Heart left ventricle (tissue), 13 donors: ENCODE results near the gene TDRD5.

Experiments
- POLR2A ChIP-seq, 2 donors: fragments of 450-650 bp; IDR thresholded peaks; one replicate each; pipeline ENCODE4 v1.6.1; 2017; ENCODE audit warnings: antibody characterized with exemption in 2 of 2, mild to moderate bottlenecking in 2 of 2, moderate library complexity in 2 of 2
- TF ChIP-seq, protein P1 (sequence below), 12 donors: fragments of 200-600 bp; sonication (generic) in 4 of 12; IDR thresholded peaks; one replicate each; pipeline versions ENCODE4 v1.5.0 to v1.8.0; 2018 to 2022; ENCODE audit warnings: antibody characterized with exemption in 12 of 12, mild to moderate bottlenecking in 5 of 12
- donor health status: ischemic (EF 13 %, LVEDD 7.1; RV severe dilation, severe dysfunction).
- donor health status: DM: no; HTN: yes; CAD: no.
- donor health status: DM: no; HTN: no; CAD: no.
- donor health status: ischemic (EF 25% LVEDD 6.9; RV normal size, moderate dysfunction).
- donor health status: ischemic (EF 25% LVEDD 5.7; RV mildly dilated, moderate dysfunction).
- donor health status: ischemic (EF 35%, LVEDD 5.7; RV mildly dilated, moderate dysfunction).
- donor health status: nonischemic (EF 11% LVEDD 7.7; RV severe dilation, severe dysfunction).
- donor health status: DM: yes; HTN: yes; CAD: no.
- donor health status: PGD.
- donor health status: ischemic (EF 29% LVEDD 5.4; RV normal size, mild dysfunction).
- donor health status: nonischemic (EF 23%, LVEDD 6.1; RV moderate dilation, normal function).

GRCh38 chr1:179547021-179547535 is 44.6 kb upstream of the TDRD5 start:
- TF ChIP-seq, protein P1, sequence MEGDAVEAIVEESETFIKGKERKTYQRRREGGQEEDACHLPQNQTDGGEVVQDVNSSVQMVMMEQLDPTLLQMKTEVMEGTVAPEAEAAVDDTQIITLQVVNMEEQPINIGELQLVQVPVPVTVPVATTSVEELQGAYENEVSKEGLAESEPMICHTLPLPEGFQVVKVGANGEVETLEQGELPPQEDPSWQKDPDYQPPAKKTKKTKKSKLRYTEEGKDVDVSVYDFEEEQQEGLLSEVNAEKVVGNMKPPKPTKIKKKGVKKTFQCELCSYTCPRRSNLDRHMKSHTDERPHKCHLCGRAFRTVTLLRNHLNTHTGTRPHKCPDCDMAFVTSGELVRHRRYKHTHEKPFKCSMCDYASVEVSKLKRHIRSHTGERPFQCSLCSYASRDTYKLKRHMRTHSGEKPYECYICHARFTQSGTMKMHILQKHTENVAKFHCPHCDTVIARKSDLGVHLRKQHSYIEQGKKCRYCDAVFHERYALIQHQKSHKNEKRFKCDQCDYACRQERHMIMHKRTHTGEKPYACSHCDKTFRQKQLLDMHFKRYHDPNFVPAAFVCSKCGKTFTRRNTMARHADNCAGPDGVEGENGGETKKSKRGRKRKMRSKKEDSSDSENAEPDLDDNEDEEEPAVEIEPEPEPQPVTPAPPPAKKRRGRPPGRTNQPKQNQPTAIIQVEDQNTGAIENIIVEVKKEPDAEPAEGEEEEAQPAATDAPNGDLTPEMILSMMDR (IDR thresholded peaks at IDR 0.05): no peak
- TF ChIP-seq POLR2A (IDR thresholded peaks at IDR 0.05): no peak
